NCI-H187 (cell line): ENCODE measurements around the gene TBC1D1.
A peak's percentile ranks its signal among the peaks of the same experiment; 100 is the strongest.

Experiments
- DNase-seq, 2 experiments: peaks; one replicate each; lab custom pipeline; 2025; lab: John Stamatoyannopoulos, UW

Gene TBC1D1

DNA sequence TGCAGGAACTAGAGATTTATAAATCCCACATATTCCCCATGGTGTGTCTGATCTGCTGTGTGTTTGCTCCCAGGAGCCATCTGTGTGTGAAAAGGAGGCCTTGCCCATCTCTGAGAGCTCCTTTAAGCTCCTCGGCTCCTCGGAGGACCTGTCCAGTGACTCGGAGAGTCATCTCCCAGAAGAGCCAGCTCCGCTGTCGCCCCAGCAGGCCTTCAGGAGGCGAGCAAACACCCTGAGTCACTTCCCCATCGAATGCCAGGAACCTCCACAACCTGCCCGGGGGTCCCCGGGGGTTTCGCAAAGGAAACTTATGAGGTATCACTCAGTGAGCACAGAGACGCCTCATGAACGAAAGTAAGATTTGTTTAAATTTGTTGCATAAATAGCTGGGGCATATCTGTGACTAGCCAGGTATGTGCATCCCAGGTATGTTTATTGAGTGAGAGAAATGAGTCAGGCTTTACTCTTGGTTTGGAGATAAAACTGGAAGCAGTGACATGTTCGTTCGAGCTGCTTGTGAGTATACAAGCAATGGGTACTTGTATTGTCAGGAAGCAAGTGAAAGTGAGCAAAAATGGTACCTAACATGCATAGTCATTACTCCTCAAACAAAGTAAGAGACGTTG lies 158.8 kb downstream of the TBC1D1 start:
- DNase-seq, result no peak

DNA sequence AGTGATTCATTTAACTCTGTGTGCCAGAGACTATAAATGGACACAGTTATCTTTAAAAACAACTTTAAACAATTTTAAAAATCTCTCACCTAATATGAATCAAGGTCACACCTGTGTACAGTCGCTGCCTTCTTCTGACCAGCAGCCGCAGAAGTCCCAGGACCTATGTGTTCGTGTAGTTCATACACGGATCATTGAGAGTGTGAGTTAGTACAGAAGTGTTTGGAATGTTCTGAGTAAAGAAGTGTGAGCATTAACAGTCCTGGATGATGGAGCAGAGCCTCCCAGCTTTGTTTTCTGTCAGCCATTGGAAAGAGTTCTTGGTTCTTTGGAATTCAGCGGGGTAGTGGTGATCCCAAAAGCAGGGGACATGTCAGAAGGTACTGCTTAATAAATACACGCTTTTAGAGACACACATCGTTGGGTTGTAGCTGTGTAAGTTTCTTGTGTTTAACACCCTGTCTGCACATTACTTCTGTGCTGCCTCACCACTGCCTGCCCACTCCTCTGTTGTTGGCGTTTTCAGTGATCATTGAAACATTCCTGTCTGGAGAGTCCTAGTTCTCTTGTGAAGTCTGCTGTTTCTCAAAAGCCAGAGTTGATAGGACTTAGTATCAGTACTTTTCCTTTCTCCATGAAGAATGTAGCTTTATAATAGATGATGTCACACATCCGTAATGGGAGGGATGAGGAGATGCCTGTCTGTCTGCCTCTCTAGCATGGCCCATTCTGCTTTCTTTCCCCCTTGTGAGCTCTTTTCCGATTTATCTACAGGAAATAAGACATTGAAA lies 159.9 kb downstream of the TBC1D1 start:
- no peak for DNase-seq

DNA sequence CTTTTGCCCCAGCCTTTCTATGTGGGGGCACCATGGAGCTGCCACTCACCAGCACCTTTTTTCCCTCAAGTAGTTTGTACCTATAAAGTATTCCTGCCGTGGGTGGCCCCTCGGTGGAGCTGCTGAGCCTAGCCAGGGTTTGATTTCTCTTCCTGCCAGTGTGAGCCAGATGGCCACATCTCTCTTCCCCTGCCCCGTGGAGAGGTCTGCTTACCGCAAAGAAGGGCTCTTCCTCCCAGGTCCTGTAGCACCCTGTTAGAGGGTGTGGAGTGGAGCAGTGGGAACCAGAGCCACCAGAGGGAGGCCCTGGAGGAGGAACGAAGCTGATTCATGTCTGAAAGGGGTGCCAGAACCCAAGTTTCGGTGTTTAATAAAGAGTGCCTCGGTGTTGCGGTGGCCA lies 164.7 kb downstream of the TBC1D1 start:
- no peak for DNase-seq

DNA sequence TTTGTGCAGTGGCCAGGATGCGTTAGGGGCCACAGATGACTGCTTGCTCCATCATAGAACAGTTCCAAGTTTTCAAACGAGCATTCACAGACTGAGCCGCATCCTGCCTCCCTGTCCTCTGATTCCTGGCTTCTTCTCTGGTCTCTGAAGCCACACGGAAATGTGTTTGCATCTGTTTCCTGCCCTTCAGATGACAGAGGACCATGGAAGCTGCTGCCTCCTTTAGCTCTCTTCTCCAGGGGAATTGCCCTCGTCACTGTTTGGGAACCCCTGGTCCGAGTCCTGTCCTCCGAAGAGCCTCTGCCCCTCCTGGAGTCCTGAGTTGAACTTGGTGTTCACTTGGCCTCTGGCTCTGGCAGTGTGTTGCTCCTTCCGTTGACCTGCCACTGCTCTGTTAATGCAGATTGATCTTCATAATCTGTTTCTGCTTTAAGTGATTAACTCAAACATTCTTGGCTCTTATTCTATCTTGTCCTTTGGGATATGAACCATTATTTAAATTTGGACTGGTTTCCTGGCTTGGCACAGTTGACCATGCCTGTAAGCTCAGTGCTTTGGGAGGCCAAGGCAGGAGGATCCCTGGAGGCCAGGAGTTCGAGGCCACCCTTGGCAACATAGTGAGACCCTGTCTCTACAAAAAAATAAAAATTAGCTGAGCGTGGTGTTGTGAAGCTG lies 165.3 kb downstream of the TBC1D1 start:
- no peak for DNase-seq

DNA sequence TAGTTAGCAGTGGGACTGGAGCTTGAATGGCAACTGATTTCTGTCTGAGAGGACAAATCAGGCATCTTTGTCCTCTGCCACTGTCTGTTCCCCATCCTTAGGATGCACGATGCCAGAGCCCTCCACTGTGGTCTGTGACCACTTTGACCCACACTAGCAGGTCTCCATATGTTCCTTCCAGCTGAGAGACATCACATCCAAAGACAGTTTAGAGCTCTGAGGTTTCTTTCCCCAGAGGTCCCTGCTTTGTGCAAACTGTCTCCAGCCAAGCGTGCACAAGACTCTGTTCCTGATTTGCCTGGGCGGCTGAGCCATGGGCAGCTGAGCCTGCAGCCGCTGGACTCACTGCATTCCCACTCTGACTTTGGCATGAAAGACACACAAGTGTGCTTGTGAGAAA lies 167.3 kb downstream of the TBC1D1 start:
- DNase-seq, result peak in 1 of 2 experiments; percentile 11

DNA sequence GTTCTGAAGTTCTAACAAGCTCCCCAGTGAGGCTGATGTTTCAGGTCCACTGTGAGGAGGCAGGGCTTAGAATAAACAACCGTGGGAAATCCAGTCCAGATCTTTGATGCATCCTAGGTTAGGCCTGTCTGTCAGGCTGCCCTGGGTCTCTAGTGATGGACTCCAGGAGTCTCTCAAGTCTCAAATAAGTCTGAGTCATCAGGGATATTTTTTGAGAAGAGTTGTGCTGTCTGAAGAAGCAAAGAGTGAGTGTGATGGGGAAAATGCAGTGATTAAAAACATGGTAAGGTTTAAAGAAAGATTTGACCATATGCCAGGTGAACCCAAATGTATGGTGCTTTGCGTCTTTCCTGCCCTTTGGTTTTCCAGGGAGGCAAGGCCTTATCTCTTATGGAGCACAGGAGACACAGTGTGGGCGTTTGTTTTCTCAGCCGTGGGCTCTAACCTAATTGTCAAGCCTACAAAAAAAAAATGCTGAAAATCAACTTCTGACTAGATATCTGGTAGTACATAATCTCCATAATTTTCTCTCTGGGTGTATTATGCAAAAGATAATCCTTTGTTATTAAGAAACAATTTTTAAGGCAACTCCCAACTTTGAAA lies 170.0 kb downstream of the TBC1D1 start:
- DNase-seq, result no peak

DNA sequence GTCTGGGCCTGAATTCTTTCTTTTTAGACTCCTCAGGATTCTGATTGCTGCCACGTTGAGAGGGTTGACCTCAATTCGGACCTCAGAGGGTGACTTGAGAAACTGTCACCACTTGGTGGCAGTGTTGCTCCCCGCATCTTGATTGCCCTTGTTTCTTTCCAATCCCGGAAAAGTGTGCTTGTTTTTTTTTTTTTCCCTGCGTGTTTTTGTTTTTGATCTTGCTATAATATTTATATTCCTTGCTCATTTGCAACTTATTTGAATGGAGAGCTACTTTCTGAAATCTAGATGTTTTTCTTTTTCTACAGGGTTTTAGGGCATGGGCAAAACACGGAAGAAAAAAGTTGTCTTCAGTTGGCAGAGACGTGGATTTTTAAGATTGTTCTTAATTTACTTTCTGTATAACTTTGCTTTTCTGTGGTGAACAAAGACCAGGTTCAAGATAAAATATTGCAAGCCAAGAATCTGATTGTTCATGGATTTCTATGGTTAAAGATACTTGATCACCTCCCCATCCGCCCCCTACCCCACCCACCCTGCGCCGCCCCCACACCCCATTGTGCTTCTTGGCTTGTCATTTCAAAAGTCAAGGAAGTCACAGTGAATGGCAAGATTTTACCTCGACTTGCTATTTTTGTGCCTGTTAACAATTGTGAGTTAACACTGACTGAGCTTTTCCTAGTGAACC lies 171.3 kb downstream of the TBC1D1 start:
- peak; percentile 32 to 79 for DNase-seq

DNA sequence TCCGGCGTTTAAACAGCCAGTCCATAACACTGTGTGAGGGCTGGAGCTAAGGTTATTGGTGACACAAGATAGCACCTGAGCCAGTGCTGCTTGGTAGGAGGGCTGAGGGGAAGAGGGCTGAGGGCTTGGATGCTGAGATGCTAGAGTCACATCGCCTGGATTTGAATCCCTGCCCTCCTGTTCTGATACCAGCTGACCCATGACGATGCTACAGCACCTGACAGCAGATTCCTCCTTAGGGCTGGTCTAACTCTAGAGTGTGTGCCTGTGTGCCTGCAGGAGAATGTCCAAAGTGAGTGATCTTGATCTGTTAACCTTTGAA lies 171.9 kb downstream of the TBC1D1 start:
- no peak for DNase-seq

DNA sequence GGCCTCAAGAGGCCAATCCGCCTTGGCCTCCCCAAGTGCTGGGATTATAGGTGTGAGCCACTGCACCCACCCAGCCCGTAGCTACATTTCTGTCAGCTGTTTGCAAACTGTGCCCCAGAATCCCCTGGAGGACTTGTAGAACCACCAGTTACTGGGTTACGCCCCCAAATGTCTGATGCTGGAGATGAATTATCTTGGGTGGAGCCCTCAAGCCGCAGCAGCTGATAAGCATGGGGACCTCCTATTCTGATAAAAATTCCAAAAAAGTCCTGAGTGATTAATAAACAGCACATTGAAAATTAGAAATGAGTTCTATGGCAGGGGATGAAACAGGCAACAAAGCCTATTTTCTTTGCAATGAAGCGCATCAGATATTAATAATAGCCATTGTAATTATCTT lies 174.3 kb downstream of the TBC1D1 start:
- no peak for DNase-seq

DNA sequence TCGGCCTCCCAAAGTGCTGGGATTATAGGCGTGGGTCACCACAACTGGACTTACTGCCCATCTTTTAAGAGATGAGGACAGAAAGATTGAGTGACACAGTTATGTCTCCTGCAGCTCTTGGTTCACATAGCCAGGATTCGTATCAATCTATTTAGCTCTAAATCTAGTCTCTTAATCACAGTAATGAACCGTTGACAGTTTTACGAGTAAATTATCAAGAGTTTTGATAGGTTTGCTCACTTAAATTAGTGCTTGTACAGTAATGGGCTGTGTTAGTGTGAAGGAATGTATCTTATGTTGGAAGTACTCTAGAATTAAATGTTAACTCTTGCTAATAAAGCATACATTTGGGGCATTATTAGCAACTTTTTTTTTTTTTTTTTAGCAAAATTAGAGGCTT lies 175.0 kb downstream of the TBC1D1 start:
- no peak for DNase-seq

DNA sequence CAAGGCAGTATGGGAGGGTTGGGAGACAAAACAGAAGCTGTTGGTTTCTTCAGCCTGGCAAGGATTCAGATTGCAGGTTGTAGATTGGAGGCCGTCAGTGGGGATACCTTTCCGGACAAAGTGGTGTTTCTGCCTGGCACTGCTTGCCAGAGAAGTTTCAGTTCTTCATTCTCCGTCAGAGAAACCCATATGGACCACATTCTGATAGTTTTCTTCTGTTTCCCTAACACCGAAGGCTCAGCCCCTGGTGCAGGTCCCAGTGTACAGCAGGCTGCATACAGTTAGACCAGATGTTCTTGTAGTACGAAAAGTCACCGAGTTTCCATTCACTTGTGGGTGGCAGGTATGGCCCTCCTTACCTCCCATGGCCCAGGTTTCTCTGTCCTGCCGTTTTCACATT lies 176.6 kb downstream of the TBC1D1 start:
- no peak for DNase-seq

DNA sequence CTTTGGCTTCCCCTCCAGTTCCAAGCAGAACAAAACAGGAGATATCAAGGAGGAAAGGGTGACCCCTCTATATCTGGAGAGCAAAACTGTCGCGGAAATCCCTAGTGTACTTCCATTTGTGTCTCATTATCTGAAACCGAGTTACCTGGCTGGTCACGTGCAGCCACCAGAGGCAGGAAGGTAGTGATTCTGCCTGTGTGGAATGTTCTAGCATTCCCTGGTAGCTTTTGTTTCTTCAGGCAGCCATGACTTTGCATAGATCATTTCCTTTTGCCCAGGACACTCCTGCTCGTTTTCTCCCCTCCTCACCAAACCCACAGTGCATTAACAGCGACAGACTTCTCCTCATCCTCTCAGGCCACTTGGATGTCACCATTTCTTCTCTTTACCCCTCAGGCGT lies 177.2 kb downstream of the TBC1D1 start:
- DNase-seq, result no peak

DNA sequence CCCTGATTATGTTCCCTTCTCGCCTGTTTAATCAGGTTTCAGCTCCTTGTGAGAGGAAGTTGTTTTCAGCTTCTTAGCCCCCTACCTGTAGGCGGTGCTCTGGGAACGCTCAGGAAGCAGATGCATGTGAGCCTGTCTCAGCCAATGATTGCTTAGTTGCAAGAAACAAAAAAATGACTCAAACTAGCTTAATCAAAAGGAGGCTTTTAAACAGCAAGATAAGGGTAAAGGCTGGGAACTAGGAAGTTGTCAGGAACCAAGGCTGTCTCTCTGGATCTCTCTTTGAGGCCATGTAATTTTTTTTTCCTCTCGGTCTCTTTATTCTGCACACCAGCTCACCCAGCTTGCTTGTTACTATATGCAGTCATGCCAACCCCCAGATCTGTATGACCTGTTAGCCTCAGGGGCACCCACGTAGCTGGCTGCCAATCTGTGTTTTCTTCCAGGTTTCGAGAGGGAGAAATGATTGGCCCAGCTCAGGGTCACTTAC lies 178.4 kb downstream of the TBC1D1 start:
- no peak for DNase-seq

DNA sequence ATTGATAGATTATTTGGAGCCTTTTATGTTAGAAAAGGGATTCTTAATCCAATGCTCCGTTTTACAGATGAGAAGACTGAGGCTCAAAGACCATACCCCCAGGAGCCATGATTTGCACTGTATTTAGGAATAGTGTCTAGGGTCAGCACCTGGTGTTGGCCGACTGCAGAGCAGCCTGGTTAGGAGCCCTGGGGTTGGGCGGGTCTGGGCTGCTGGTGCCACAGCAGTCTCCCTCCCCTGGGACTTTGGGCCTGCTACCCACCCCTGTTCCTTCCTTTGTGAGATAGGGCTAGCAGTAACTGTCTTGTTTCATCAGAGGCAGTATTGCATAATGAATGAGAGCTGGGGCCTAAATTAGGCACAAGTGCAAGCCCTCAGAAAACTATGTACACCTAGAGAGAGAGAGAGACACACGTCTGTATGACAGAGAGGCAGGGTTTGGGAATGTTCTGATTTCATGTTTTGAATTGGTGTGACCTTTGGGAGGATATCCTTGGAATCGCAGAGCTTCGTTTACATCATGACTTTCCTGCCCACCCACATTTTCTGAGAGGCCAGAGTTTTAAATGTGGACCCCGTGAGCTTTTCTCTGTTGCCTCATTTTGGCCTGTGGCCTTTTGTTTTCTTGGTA lies 181.0 kb downstream of the TBC1D1 start:
- DNase-seq, result no peak

DNA sequence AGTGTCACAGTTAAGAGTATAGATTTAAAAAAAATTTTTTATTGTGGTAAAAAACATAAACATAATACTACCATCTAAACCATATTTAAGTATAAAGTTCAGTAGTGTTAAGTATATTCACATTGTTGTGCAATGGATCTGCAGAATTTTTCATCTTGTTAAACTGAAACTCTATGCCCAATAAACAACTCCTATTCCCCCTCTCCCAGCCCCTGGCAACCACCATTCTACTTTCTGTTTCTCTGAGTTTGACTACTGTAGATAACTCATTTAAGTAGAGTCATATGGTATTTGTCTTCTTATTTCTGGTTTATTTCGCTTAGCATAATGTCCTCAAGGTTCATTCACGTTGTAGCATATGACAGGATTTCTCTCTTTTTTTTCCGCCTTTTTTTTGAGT lies 181.7 kb downstream of the TBC1D1 start:
- no peak for DNase-seq

DNA sequence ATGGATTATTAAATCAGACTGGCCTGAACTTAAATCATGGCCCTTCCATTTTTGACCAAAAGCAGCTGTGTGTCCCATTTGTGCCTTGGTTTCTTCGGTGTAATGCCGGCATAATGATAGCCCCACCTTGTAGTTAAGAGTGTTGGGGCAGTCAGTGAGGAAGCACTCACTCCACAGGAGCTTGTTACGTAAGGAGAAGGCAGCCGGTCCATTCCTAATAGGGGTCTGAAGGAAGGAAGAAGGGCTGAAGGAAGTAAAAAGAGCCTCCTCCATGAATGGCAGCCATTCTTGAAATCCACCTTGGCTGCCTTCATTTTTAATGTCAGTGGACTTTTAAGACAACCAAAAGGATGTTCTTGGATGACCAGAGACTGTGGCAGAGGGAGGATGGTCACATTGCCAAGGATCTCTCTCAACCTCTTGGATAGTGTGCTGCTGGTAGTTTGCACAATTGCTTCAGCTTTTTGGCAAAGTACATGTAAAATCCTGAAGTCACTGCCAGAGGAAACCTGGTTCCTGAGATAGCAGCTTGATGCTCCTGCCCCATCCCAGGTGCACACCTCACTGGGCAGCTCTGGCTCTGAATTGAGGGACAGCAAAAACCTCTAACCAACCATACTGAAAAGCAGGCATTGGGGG lies 182.8 kb downstream of the TBC1D1 start:
- no peak for DNase-seq

DNA sequence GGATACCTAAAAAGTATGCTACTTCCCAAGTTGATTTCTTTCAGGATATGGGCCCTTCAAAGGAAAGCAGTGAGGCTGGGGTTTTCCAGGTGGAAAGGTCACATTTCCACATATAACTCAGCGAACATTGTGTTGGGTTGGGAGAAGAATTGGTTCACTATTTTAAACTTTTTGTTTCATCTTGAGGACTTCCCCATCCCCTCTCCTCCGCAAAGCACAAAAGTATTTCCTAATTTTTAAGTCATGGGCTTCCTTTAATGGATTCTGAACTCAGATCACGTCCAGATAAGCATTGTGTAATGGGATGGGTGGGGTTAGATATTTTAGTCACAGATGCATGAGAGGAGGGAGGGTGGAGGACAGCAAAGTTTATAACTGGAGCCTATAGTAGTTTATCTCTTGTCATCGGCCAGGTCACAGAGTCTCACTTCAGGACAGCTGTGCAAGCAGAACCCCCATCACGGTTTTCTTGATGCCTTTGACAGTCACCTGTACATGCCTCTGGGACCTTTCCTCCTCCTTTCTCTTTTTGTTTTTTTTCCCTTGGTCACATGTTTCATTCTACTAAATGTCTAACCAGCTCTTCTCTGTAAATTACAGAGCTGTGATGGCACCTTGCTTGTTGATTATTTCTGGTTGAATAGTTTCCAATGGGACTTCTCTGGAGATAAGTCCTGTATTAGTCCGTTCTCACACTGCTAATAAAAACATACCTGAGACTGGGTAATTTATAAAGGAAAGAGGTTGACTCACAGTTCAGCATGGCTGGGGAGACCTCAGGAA lies 184.7 kb downstream of the TBC1D1 start:
- no peak for DNase-seq

DNA sequence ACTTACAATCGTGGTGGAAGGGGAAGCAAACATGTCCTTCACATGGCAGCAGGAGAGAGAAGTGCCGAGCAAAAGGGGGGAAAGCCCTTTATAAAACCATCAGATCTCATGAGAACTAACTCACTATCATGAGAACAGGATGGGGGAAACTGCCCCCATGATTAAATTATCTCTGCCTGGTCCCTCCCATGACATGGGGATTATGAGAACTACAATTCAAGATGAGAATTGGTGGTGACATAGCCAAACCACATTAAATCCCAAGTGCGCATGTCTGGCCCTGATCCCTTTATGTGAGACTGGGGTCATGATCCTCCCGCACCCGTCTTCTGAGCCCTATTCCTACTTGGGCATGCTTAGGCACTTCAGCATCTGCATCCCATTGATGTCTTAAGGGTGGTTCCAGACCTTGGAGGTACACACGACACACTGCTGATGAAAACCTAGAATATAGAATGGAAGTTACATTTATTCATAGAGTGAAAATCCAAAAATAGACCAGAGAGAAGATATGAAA lies 185.3 kb downstream of the TBC1D1 start:
- no peak for DNase-seq

DNA sequence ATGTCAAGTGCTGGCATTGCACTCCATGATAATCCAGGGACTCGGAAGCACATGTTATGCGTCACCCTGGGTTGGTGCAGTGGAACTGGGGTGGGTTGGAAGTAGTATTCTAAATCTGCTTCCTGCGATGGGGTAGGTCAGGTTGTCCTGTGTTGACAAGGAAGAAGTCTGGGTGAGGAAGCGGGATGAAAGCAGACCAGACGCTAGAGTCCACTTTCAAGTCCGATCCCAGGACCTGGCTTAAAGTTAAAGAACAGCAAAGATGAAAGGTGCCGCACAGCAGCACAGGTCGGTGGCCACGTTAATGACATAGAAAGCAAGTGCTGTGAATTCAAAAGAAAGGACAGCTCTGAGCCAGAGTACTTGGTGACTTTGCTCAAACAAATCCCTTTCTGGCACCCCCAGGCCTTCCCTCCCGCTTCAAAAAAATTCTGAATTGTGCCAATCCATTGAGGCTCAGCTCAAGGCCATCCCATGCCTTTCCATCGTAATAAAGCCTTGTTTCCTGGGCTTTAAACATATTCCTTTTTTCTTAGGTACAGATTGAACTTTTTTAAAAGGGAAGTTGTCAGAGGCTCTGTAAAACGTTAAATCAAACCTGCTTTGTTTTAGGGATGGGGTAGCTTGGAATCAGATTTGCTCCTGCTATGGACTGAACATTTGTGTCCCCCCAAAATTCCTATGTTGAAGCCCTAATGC lies 187.1 kb downstream of the TBC1D1 start:
- DNase-seq, result no peak
